ENCODE measurements around the gene GABRB3. TPM values are rescaled to one million over a fixed set of nuclear protein-coding genes. Genes with fewer than 3 reads are reported as not detected.

GABRB3 gene
- 0.71 and 1.6 TPM in 2 replicates for total RNA-seq

DNA sequence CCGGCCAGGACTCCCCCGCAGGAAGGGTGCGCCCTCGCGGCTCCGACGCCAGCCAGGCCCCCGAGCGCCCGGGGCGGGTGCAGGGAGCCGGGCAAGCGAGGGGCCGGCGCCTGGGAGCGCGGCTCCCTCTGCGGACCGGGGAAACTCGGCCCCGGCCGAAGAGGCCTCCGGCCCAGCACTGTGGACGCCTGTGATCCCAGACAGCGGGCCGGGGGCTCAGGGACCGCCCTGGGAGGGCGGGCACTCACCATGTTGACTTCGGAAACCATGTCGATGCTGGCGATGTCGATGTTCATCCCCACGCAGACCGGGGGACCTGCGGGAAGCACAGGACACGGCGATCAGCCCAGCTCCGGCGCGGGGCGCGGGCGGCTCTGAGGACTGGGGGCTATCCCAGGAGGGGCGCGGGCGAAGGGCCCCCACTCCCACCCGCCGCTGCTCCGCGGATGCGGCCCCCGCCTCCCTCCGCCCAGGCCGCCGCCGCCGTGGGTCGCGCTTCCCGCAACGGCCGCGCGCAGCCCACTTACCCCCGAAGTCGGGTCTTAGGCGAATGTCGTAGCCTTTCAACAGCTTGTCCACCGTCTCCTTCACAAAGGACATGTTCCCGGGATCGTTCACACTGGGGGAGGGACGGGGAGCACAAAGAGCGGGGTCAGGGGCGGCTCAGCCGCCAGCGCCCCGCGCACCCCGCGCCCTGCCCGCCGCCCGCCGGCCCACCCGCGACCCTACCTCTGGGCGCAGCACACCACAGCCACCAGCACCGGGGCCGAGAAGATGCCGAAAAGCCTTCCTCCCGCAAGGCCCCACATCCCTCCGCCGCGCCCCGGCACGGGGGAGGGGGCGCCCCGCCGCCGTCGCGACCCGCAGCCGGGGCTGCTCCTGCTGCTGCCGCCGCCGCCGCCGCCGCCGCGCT is at the start of gene GABRB3:
GABRB3 (minus strand) TSS at position 913 of the 913 bp plus-strand sequence.

Other genes starting within 250 kb of the GABRB3 start
- gene GABRA5, start 94.0 kb upstream of the GABRB3 start, total RNA-seq = 0.09 and 0.14 TPM in 2 replicates
- not detected in 2 replicates for gene GABRG3, start 198.1 kb upstream of the GABRB3 start, total RNA-seq